GM19351 (cell line): ENCODE results near the gene RAD54L.
"Not testable (repeated sequence)": the region's sequence is repeated elsewhere in the genome, so short reads cannot be mapped to it uniquely, and the experiment has no call there.

Experiments
- ATAC-seq: cut with Tn5 transposase; IDR thresholded peaks from one replicate; pipeline ENCODE4 v1.9.1; 2021; ENCODE audit warnings: mild to moderate bottlenecking, moderate library complexity; ENCODE audit not compliant: unreplicated experiment

Gene RAD54L

DNA sequence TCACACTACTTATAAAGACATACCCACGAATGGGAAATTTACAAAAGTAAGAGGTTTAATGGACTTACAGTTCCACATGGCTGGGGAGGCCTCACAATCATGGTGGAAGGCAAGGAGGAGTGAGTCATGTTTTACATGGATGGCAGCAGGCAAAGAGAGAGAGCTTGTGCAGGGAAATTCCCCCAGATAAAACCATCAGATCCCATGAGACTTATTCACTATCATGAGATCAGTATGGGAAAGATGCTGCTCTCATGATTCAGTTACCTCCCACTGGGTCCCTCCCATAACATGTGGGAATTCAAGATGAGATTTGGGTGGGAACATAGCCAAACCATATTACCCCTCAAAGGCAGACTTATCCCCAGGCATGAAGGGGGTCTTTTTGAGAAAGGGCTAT is 8.7 kb upstream of the RAD54L start:
- ATAC-seq = not testable (repeated sequence)

DNA sequence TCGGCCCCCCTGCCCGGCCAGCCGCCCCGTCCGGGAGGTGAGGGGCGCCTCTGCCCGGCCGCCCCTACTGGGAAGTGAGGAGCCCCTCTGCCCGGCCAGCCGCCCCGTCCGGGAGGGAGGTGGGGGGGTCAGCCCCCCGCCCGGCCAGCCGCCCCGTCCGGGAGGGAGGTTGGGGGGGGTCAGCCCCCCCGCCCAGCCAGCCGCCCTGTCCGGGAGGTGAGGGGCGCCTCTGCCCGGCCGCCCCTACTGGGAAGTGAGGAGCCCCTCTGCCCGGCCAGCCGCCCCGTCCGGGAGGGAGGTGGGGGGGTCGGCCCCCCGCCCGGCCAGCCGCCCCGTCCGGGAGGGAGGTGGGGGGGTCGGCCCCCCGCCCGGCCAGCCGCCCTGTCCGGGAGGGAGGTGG is 5.8 kb upstream of the RAD54L start:
- ATAC-seq = not testable (repeated sequence)

DNA sequence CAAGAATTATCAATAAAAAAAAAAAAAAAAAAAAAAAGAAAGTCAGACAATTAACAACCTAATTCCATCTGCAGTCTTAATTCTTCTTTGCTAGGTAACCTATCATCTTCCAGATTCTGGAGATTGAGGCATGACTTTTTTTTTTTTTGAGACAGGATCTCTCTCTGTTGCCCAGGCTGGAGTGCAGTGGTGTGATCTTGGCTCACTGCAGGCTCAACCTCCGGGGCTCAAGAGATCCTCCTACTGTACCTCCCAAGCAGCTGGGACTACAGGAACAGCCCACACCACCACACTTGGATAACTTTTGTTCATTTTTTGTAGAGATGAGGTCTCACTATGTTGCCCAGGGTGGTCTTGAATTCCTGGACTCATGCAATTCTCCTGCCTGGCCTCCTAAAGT is 4.6 kb upstream of the RAD54L start:
- ATAC-seq = no peak

DNA sequence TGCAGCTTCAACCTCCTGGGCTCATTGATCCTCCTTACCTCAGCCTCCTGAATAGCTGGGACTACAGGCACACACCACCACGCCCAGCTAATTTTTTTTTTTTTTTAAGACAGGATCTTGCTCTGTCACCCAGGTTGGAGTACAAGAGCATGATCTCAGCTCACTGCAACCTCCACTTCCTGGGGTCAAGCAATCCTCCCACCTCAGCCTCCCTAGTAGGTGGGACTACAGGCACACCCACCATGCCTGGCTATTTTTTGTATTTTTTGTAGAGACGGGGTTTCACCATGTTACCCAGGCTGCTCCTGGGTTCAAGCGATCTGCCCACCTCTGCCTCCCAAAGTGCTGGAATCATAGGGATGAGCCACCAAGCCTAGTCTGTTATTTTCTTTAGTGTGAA is 3.7 kb upstream of the RAD54L start:
- not testable (repeated sequence) for ATAC-seq

DNA sequence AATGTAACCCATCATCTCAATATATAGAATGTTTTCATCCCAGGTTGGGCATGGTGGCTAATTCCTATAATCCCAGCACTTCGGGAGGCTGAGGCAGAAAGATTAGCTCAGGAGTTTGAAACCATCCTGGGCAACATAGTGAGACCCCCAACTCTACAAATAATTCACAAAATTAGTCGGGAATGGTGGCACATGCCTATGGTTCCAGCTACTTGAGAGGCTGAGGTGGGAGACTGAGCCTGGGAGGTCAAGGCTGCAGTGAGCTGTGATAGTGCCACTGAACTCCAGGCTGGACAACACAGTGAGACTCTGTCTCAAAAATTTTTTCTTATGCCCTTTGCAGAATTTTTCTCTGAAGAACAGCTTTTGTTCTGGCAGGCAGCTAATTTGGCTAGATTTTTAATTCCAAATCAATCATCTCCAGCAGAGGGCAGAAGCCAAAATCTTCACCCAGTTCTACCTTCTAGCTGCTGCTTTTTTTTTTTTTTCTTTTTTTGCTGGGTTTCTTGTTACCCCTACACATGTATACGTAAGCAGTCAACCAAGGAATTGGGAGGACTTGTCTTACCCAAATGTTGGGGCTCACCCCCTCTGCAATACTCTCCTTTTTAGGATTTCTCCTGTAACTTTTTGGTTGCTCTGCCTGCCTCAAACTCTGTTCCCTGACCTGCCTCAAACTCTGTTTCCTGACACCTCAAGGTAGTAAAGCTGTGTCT is 2.7 kb upstream of the RAD54L start:
- no peak for ATAC-seq

DNA sequence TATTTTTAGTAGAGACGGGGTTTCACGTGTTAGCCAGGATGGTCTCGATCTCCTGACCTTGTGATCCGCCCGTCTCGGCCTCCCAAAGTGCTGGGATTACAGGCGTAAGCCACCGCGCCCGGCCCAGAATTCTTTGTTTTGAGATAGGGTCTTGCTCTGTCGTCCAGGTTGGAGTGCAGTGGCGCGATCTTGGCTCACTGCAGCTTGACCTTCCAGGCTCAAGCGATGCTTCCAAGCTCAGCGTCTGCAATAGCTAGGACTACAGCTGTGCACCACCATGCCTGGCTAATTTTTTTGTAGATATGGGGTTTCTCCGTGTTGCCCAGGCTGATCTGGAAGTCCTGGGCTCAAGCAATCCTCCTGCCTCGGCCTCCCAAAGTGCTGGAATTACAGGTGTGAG is 1.4 kb upstream of the RAD54L start:
- not testable (repeated sequence) for ATAC-seq

DNA sequence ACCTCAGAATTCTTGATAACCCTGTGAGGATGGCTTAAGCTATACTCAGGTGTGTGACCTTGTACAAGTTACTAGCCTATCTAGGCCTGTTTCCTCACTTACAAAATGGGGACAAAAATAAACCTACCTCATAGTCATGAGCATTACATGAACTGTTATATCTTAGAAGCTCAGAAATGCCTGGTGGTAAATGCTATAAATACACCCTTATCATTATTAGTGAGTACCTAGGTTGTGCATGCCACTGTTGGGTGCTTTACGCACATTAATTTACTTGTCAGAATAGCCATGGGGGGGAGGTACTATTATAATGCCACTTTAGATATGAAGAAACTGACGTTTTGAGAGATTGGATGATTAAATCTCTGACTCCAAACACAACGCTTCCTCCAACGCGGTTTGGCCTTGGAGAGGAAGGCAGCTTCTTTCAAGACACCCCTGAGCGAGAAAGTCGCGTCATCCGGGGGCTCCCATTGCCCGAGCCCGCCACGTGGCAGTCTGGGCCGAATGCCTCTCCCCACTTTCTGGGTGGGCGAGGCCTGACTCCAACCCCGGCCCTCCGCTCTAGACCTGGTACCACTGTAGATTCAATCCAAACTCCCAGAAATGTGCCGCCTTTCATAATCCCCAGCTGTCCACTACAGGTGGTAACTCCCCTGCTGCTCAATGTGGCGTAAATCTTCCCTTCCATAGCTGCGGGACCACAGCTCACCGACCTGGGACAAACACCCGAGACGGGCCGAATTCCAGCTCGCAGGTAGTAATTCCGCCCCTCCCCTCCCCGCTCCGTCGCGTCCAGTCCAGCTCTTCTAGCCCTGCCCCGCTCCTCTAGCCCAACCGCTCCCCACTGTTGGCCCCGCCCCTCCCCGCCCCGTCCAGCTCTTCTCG is 771 bp upstream of the RAD54L start:
- ATAC-seq = peak; percentile 51

DNA sequence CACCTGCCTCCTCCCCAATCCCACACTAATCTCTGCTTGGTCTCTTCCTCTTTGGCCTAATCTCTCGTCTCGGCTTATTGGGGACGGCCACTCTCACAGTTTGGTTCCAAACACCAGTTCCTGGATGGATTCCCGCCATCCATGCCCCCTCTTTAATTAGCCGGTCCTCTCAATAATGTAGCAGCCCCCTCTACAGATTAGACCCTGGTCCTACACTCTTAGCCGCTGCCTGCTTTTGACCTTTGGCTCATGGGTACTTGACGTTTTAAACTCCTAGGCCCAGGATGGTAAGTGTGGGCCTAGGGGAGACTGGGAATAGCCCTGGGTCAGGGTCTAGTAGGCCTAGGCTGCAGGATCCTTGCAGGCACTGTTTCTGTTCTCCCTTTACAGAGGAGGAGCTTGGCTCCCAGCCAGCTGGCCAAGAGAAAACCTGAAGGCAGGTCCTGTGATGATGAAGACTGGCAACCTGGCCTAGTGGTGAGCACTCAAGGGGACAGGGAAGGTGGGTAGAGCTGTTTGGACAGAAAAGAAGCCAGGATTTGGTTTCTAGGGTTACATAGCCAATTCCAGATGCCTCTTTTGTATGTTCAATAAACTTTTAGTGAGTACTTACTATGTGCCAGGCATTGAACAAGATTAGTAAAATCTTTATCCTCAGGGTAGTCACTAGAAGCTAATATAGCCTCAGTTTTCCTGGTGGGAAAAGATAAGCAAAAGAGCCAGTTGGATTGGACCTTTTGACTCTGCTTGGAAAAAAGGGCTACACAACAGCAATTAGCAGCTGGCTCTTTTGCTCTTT is 758 bp downstream of the RAD54L start:
- no peak for ATAC-seq

DNA sequence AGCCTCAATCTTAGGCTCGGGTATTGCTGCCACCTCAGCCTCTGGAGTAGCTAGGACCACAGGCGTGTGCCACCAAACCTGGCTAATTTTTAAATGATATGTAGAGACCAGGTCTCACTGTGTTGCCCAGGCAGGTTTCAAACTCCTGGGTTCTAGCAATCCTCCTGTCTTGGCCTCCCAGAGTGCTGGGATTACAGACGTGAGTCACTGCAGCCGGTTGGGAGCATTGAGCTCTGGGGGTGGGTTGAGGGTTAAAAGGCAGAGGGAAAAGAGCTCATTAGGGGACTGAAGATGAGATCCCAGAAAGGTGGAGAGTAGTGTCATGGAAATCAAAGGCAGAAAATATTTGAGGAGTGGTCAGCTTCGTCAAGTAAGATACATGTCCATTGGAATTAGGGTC is 7.1 kb downstream of the RAD54L start:
- no peak for ATAC-seq

DNA sequence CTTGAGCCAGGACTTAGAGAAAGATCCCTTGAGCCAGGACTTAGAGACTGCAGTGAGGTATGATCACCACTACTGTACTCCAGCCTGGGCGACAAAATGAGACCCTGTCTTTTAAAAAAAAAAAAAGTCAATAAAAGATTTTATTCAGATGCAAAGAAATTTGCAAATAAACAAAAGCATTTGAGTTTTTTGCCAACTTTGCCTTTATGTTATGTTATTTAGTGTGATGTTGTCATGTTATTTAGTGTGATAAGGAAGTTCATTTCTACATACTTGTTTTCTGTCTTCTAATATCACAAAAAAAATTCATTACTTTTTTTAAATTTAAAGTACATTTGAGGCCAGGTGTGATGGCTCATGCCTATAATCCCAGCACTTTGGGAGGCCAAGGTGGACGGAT is 9.0 kb downstream of the RAD54L start:
- no peak for ATAC-seq

DNA sequence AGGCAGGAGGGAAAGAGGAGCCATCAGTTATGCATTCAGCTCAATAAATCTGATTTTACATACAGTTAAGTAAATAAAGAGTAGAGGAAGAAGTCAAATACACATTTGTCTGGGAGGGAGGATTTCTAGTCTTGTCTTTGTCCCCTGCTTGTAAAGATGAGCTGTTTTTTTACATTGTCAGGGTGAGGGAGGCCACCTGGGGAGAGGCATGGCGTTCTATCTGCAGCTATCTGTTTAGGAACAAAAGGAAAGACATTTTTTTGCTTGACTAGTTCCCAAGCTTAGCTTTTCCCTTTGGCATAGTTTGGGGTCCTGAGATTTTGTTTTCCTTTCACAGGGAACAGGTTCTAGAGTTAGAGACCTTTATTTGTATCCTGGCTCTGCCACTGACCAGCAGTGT is 14.9 kb downstream of the RAD54L start:
- no peak for ATAC-seq

DNA sequence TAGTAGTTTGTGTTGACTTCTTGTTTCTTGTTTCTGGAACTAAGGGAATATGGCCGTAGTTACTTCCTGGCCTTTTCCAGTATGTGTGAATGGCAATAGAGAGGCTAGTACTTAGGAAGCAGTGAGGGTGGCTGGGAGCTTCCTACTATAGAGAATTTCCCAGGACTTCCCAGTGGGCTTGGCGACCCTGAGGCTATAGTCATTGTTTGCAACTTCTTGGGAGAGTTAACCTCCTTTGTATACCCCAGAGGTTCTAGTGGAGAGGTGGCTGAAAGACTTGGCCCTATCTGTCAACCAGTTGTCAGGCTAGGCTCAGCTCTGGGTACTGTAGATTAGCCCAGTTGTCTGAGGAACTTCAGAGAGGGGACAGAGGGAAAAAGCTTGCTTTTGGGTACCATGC is 15.6 kb downstream of the RAD54L start:
- ATAC-seq = no peak

DNA sequence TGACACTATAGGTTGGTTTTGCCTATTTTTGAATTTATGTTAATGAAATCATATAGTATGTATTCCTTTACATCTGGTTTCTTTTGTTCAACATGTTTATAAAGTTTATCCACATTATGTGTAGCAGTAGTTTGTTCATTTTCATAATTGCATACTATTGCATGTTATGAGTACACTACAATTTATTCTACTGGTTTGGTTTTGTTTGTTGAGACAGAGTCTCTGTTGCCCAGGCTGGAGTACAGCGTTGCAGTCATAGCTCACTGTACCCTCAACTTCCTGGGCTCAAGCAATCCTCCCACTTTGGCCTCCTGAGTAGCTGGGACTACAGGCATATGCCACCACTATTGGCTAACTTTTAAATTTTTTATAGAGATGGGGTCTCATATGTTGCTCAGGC is 21.0 kb downstream of the RAD54L start:
- ATAC-seq = no peak

DNA sequence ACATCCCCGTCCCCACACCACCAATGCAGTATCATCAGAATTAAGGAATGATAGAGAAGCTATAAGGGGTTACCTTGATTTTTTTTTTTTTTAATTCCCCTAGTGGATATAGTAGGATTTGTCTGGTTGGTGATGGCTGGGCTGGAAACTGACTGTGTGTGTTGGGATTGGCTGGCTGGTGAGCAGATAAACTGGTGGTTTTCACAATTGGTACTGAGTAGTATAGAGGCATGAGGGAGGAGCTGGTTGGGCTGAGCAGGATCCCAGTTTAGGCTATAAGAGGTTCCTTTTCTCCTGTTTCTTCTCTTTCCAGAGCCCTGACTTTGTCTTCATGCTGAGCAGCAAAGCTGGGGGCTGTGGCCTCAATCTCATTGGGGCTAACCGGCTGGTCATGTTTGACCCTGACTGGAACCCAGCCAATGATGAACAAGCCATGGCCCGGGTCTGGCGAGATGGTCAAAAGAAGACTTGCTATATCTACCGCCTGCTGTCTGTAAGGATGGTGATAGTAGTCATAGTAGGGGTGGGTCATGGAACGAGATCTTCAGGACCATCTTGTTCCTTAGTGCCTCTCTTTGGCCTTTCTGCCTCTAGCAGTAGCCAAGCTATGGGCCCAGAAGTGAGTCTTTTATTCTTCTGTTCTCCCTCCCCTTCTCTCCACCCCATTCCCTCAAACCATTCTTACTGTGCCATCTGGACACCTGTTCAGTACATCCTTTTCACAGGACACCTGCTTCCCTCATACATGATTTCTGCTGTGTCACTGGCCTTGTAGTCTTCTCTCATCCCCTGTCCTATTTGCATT is 26.9 kb downstream of the RAD54L start:
- no peak for ATAC-seq

DNA sequence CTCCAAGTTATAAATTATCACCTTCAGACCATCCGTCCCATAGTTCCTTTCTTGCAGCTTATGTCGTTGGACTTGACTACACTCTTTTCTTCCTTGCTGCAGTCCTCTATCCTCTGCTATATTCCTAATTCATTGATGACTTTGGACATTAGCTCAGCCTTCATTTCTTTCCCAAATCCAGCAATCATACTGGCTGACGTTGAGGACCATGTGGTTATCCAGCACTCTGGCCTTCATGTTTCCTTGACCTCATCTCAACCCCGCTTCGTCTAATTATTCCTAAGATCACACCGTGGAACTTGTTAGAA is 27.4 kb downstream of the RAD54L start:
- no peak for ATAC-seq

DNA sequence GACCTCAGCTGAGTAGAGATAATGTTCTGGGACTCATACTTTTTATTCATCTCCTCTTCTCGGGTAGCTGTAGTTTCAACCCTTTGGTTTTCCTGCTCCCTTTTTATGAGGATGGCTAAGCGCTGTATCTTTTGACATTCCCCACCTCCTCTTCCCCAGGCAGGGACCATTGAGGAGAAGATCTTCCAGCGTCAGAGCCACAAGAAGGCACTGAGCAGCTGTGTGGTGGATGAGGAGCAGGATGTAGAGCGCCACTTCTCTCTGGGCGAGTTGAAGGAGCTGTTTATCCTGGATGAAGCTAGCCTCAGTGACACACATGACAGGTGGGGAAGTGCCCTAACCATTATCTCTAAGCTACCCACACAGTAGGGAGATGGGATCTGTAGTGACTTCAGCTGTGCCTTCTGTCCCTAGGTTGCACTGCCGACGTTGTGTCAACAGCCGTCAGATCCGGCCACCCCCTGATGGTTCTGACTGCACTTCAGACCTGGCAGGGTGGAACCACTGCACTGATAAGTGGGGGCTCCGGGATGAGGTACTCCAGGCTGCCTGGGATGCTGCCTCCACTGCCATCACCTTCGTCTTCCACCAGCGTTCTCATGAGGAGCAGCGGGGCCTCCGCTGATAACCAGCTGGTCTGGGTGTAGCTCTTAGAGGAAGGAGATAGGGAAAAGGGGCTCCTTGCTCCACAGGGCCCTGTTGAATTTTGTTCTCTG is 30.3 kb downstream of the RAD54L start:
- no peak for ATAC-seq

DNA sequence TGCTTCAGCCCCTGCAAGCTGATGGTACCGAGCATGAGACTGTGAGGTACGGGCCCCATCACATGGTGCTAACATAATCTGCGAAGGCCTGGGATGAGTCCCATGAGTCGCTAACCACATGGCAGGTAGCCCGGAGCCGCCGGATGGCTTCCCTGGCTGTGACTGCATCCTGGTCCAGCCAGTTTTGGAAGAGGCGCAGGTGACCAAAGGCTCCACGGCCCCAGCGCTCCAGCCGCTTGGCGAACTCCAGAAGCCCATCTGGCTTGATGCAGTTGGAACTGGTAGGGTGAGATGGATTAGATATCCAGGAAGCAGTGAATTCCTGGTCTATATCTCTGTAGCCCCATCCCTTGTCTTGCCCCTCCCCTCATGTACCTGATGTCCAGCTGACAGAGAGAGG is 31.2 kb downstream of the RAD54L start:
- ATAC-seq = no peak

DNA sequence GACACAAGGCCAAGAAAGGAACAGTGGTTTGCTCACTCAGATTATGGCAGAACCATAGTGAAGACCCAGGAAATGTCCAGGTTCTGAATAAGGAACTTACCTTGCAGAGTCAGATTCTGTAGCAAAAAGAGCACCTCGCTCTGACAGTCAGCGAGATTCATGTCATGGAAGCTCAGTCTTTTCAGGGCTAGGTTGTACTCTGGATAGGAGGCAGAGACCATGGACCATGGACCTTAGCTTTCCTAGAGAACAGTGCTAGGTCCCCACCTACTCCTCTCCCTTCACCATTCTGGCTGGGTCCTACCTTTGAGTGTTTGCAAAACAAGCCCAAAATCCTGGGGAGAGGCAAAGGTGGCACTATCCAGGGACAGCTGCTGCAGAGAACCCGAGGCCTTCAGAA is 32.5 kb downstream of the RAD54L start:
- no peak for ATAC-seq

DNA sequence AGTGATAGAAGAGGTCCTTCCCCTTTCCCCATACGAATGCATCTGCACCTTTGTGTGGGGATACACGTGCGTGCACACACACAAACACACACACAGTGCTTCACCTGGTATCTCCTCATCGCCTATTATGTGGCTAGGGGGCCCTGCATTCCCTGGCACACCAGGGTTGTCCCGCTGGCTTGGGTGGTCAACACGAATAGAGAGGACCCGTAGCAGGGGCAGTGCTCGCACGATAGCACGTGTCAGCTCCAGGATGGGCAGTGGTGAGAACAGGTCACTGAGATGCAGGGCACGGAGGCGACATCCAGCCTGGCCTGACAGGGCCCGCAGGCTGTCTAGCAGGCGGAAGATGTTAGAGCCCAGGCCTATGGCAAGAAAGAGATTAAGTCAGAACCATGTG is 33.5 kb downstream of the RAD54L start:
- ATAC-seq = no peak

DNA sequence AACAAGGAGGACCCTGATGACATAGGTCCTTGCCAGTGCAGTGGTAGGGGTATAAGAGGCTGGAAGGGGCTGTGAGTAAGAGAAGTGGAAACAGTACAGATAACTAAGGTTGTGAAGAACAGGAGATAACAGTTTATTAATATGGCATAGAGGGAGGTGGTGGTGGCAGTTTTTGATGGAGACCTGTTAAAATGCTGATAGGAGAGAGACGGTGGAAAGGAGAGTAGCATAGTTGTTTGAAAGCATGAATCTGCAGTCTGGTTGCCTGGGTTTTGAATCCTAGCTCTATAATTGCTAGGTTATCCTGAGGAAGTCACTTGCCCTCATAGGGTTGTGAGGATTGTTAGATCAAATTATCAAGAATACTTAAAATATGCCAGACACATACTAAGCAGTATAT is 36.5 kb downstream of the RAD54L start:
- no peak for ATAC-seq
